SK-N-MC (cell line): Measurements from ENCODE around the gene TNFRSF17.

Source experiments
- EZH2 ChIP-seq: fragments of 200-600 bp; sonication (generic); IDR thresholded peaks from one replicate; pipeline ENCODE4 v1.6.1; 2017; ENCODE audit warnings: antibody characterized with exemption
- FOXP2 ChIP-seq: optimal IDR thresholded peaks from 2 replicates; pipeline ENCODE3; 2011; ENCODE audit warnings: mild to moderate bottlenecking, moderate library complexity; ENCODE audit not compliant: insufficient read depth; ENCODE audit errors: extremely low read length, control extremely low read depth
- POLR2AphosphoS5 ChIP-seq: IDR thresholded peaks from 2 replicates; pipeline ENCODE4 v1.6.1; 2012; ENCODE audit warnings: mild to moderate bottlenecking, low read depth, low read length, borderline replicate concordance

GRCh38 chr16:11988258-11988978 lies 23.4 kb downstream of the TNFRSF17 start:
- TF ChIP-seq POLR2AphosphoS5 (no peak), EZH2 (no peak), FOXP2 (no peak)
